ENCODE measurements around the gene IGF1R. TPM values are rescaled to one million over a fixed set of nuclear protein-coding genes. Genes with fewer than 3 reads are reported as not detected.

Gene IGF1R
- total and polyA plus RNA-seq, 2 donors (not counting 3 experiments of a cell fraction or from before 2014, with no cell fraction given), result 16.1 to 59.1 TPM

DNA sequence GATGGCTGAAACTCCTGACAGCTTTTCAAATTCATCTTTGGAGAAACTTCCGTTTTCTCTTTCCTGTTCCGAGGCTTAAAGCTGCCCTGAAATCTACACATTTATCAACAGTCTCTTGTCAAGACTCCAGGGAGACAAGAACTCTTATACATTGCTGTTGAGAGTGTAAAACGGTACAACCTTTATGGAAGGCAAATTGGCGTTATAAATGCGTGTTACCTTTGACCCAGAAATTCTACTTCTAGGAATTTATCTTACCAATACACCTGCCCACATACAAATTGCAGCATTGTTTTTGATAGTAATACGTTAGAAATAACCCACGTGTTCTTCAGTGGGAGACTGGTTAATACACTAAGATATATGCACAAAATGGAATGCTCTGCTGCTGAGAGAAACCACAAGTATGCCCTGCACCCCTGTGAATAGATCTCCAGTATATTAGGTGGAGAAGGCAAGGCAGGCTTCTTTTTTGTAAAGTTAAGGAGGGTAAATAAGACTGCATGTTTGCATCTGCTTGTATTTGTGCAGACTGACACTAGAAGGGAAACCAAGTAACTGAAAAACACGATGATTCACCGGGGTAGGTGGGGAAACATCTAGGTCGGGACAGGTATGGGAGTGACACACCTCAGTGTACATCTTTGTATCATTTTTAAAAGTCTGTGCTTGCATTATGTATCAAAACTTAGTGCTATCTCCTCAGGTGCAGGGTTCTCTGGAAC is 97.5 kb downstream of the IGF1R start:
- FAIRE-seq (peak; percentile 26), DNase-seq (ENCODE audit: low read depth, low spot score) (no peak)
- H4K20me1 ChIP-seq (replicated peaks; ENCODE audit: control insufficient read depth, extremely low read depth, insufficient read depth, low read length), result peaks cover 13% of the 10 kb centered on the region
- H3K79me2 ChIP-seq (ENCODE audit: control insufficient read depth, insufficient read depth, low read length), result peaks cover 41% of the 10 kb centered on the region
- no peaks in the 10 kb centered on the region for H3K4me1 ChIP-seq (ENCODE audit: control insufficient read depth, extremely low read depth, insufficient read depth, low read length)
- ChIA-PET CTCF (interaction anchor here (1.6 kb wide), 1 partner anchor 8 kb away, joined by 4 read pairs; no protein-coding TSS in a partner anchor), POLR2A (no interaction called here)
- no peaks in the 10 kb centered on the region for H3K27me3 ChIP-seq (ENCODE audit: control insufficient read depth in 2 of 2, insufficient read depth in 2 of 2, low read length in 2 of 2)
- H3K9me1 ChIP-seq (replicated peaks; ENCODE audit: control insufficient read depth, extremely low read depth, insufficient read depth, low read length), result no peaks in the 10 kb centered on the region
- intact Hi-C loops (cut with micrococcal nuclease) (no loop called here), dilution Hi-C loops (cut with MboI; ENCODE audit: extremely low pct_ligation_motif_present, low sequenced_read_pairs) (no loop called here)
- no peak overlapping the region for H3K27ac ChIP-seq (ENCODE audit: insufficient read depth, low read depth, low read length)
- H2AFZ ChIP-seq (ENCODE audit: low read depth, low read length), result no peak overlapping the region
- no peaks in the 10 kb centered on the region for H3K36me3 ChIP-seq (ENCODE audit: control insufficient read depth in 2 of 2, extremely low read depth in 1 of 2, insufficient read depth in 2 of 2, low read length in 2 of 2)
- H3K4me3 ChIP-seq (replicated peaks in 1 of 3; ENCODE audit: insufficient read depth in 1 of 3, low read depth in 1 of 3, low read length in 3 of 3), result no peak overlapping the region
- H3K4me2 ChIP-seq (ENCODE audit: insufficient read depth, low read length), result no peak overlapping the region
- no peak overlapping the region for H3K9ac ChIP-seq (replicated peaks; ENCODE audit: extremely low read depth, insufficient read depth, low read length)
- no peaks in the 10 kb centered on the region for H3K9me3 ChIP-seq (replicated peaks; ENCODE audit: control insufficient read depth, insufficient read depth, low read length)
- no TSS peak for BruUV-seq (replicated peaks)
- TF ChIP-seq GATA2 (IDR thresholded peaks at IDR 0.05; ENCODE audit: insufficient read depth, insufficient read length, low read depth, low read length) (no peak), EZH2 (IDR thresholded peaks at IDR 0.05; ENCODE audit: borderline replicate concordance, low read depth, low read length, severe bottlenecking) (no peak), FOS (IDR thresholded peaks at IDR 0.05; ENCODE audit: borderline replicate concordance, insufficient read depth, low read length) (no peak), JUN (IDR thresholded peaks at IDR 0.05; ENCODE audit: borderline replicate concordance, insufficient read depth, insufficient read length, low read depth) (no peak), POLR2A (IDR thresholded peaks at IDR 0.05; ENCODE audit: low read depth, low read length) (no peak), POLR2AphosphoS5 (IDR thresholded peaks at IDR 0.05; ENCODE audit: insufficient read depth, low read depth, low read length) (no peak), MYC (IDR thresholded peaks at IDR 0.05; ENCODE audit: low read depth, low read length) (no peak)
- TF ChIP-seq, protein P1, sequence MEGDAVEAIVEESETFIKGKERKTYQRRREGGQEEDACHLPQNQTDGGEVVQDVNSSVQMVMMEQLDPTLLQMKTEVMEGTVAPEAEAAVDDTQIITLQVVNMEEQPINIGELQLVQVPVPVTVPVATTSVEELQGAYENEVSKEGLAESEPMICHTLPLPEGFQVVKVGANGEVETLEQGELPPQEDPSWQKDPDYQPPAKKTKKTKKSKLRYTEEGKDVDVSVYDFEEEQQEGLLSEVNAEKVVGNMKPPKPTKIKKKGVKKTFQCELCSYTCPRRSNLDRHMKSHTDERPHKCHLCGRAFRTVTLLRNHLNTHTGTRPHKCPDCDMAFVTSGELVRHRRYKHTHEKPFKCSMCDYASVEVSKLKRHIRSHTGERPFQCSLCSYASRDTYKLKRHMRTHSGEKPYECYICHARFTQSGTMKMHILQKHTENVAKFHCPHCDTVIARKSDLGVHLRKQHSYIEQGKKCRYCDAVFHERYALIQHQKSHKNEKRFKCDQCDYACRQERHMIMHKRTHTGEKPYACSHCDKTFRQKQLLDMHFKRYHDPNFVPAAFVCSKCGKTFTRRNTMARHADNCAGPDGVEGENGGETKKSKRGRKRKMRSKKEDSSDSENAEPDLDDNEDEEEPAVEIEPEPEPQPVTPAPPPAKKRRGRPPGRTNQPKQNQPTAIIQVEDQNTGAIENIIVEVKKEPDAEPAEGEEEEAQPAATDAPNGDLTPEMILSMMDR (IDR thresholded peaks at IDR 0.05; ENCODE audit: extremely low read depth in 1 of 2, insufficient read depth in 1 of 2, low read depth in 1 of 2, low read length in 2 of 2), result no peak
- TF ChIP-seq, protein P2, sequence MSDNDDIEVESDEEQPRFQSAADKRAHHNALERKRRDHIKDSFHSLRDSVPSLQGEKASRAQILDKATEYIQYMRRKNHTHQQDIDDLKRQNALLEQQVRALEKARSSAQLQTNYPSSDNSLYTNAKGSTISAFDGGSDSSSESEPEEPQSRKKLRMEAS (IDR thresholded peaks at IDR 0.05; ENCODE audit: insufficient read depth, insufficient read length), result no peak
